Osteocyte (in vitro differentiated cells): ENCODE results near the gene MESP2. TPM values are rescaled to one million over a fixed set of nuclear protein-coding genes. Genes with fewer than 3 reads are reported as not detected.

Source experiments
- DNase-seq: peaks from one replicate; pipeline ENCODE4 v3.0.0; 2021; ENCODE audit warnings: mixed read lengths; ENCODE audit not compliant: unreplicated experiment; ENCODE audit errors: extremely low spot score
- H3K27ac Mint-ChIP-seq: one replicate; pipeline ENCODE4 v1.8.0; 2021; ENCODE audit warnings: mild to moderate bottlenecking, mixed read lengths; ENCODE audit not compliant: unreplicated experiment
- H3K27me3 Mint-ChIP-seq: one replicate; pipeline ENCODE4 v1.8.0; 2021; ENCODE audit warnings: mixed read lengths; ENCODE audit not compliant: unreplicated experiment
- H3K36me3 Mint-ChIP-seq: one replicate; pipeline ENCODE4 v1.8.0; 2021; ENCODE audit warnings: mixed read lengths; ENCODE audit not compliant: unreplicated experiment
- H3K4me1 Mint-ChIP-seq: one replicate; pipeline ENCODE4 v1.8.0; 2021; ENCODE audit warnings: mixed read lengths; ENCODE audit not compliant: unreplicated experiment
- H3K4me3 Mint-ChIP-seq: one replicate; pipeline ENCODE4 v1.8.0; 2021; ENCODE audit warnings: mild to moderate bottlenecking, moderate library complexity, mixed read lengths; ENCODE audit not compliant: unreplicated experiment
- H3K9me3 Mint-ChIP-seq: one replicate; pipeline ENCODE4 v1.8.0; 2021; ENCODE audit warnings: mixed read lengths; ENCODE audit not compliant: unreplicated experiment
- CTCF ChIP-seq: fragments of 200-600 bp; sonication (generic); IDR thresholded peaks from 2 replicates; pipeline ENCODE4 v1.5.0; 2021; ENCODE audit warnings: antibody characterized with exemption, mild to moderate bottlenecking, moderate library complexity
- long read RNA-seq: library from polyadenylated mRNA; unstranded; transcript quantifications from one replicate; pipeline ENCODE4 v2.0.0, GENCODE V29; 2021
- total RNA-seq: library from RNA; stranded (reverse); gene quantifications from 2 replicates; pipeline ENCODE4 v1.2.1, GENCODE V29; 2021

Gene MESP2, protein sequence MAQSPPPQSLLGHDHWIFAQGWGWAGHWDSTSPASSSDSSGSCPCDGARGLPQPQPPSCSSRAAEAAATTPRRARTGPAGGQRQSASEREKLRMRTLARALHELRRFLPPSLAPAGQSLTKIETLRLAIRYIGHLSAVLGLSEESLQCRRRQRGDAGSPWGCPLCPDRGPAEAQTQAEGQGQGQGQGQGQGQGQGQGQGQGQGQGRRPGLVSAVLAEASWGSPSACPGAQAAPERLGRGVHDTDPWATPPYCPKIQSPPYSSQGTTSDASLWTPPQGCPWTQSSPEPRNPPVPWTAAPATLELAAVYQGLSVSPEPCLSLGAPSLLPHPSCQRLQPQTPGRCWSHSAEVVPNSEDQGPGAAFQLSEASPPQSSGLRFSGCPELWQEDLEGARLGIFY
- total RNA-seq, result not detected in 2 replicates
- long read RNA-seq, result 0 reads

DNA sequence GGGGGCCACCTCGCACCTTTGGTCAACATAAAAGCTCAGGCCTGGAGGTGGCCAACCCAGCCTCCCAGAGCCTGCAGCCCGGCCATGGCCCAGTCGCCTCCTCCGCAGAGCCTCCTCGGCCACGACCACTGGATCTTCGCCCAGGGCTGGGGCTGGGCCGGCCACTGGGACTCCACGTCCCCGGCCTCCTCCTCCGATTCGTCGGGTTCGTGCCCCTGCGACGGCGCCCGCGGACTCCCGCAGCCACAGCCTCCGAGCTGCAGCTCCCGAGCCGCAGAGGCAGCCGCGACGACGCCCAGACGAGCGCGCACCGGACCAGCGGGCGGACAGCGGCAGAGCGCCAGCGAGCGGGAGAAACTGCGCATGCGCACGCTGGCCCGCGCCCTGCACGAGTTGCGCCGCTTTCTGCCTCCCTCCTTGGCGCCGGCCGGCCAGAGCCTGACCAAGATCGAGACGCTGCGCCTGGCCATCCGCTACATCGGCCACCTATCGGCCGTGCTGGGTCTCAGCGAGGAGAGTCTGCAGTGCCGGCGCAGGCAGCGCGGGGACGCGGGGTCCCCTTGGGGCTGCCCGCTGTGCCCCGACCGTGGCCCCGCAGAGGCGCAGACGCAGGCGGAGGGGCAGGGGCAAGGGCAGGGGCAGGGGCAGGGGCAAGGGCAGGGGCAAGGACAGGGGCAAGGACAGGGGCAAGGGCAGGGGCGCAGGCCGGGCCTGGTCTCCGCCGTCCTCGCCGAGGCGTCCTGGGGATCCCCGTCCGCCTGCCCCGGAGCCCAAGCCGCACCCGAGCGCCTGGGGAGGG lies at the start of gene MESP2:
TSS of gene MESP2 (plus strand) at position 59 of the 799 bp plus-strand sequence. CDS start at position 85, 26 bp downstream.
- no peaks in the 10 kb centered on the region for H3K27me3 Mint-ChIP-seq
- no peak within 1 kb of the TSS for H3K27ac Mint-ChIP-seq
- H3K4me1 Mint-ChIP-seq, result peaks cover 27% of the 10 kb centered on the region
- peak; percentile 93 for DNase-seq
- peak within 1 kb of the TSS; percentile 42 for H3K4me3 Mint-ChIP-seq
- peak; percentile 48 for TF ChIP-seq CTCF
- H3K9me3 Mint-ChIP-seq, result no peaks in the 10 kb centered on the region
- H3K36me3 Mint-ChIP-seq, result no peaks in the 10 kb centered on the region

GRCh38 chr15:89728254-89728653 lies 47.9 kb upstream of the MESP2 start:
- no peak overlapping the region for H3K27ac Mint-ChIP-seq
- TF ChIP-seq CTCF, result no peak
- no peak for DNase-seq
- no peaks in the 10 kb centered on the region for H3K36me3 Mint-ChIP-seq
- peaks cover 4% of the 10 kb centered on the region for H3K9me3 Mint-ChIP-seq
- H3K4me3 Mint-ChIP-seq, result no peak overlapping the region
- peaks cover 59% of the 10 kb centered on the region for H3K27me3 Mint-ChIP-seq
- no peaks in the 10 kb centered on the region for H3K4me1 Mint-ChIP-seq

GRCh38 chr15:89731275-89731674 lies 44.9 kb upstream of the MESP2 start:
- no peak overlapping the region for H3K4me3 Mint-ChIP-seq
- H3K27me3 Mint-ChIP-seq, result peaks cover 76% of the 10 kb centered on the region
- TF ChIP-seq CTCF, result no peak
- peaks cover 4% of the 10 kb centered on the region for H3K9me3 Mint-ChIP-seq
- DNase-seq, result no peak
- H3K27ac Mint-ChIP-seq, result no peak overlapping the region
- H3K36me3 Mint-ChIP-seq, result no peaks in the 10 kb centered on the region
- no peaks in the 10 kb centered on the region for H3K4me1 Mint-ChIP-seq

DNA sequence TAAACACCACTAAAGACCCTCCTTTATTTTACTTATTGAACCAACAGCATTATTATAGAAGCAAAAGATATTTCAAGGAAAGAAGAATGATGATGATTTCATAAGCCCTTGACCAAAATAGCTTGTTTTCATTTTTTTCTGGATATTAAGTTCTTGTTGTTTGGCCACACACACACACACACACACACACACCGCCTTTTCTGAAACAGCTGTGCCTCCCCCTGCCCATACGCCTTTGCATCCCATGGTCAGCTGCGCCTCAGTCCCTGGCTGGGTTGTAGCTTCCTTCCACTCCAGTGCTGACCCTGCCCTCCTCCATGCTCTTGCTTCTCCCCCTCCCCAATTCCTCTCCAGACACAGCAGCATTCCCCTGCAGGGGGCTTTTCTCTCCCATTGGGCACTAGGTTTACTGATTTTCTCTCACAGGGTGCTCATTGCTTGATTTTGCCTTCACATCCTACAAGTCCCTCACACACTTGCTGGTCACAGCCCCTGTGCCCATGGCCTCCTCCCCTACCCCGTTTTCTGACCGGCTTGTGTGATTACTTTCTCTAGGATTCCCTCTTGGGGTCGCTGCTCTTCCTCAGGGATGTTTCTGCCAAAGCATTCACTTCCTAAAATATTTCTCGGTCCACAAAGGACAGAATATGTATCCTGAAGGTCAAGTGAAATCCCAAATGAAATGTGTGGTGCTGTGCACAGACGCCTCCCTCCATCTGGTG lies 43.5 kb upstream of the MESP2 start:
- Mint-ChIP-seq H3K27ac (no peak overlapping the region), H3K9me3 (peaks cover 4% of the 10 kb centered on the region), H3K4me3 (no peak overlapping the region), H3K36me3 (no peaks in the 10 kb centered on the region), H3K4me1 (no peaks in the 10 kb centered on the region), H3K27me3 (peaks cover 73% of the 10 kb centered on the region)
- TF ChIP-seq CTCF, result no peak
- DNase-seq, result no peak
